GM19023 (cell line): ENCODE measurements around the gene FGF4.

Source experiments
- ATAC-seq: cut with Tn5 transposase; IDR thresholded peaks from one replicate; pipeline ENCODE4 v1.9.1; 2021; ENCODE audit warnings: mild to moderate bottlenecking, moderate library complexity; ENCODE audit not compliant: unreplicated experiment

Gene FGF4

DNA sequence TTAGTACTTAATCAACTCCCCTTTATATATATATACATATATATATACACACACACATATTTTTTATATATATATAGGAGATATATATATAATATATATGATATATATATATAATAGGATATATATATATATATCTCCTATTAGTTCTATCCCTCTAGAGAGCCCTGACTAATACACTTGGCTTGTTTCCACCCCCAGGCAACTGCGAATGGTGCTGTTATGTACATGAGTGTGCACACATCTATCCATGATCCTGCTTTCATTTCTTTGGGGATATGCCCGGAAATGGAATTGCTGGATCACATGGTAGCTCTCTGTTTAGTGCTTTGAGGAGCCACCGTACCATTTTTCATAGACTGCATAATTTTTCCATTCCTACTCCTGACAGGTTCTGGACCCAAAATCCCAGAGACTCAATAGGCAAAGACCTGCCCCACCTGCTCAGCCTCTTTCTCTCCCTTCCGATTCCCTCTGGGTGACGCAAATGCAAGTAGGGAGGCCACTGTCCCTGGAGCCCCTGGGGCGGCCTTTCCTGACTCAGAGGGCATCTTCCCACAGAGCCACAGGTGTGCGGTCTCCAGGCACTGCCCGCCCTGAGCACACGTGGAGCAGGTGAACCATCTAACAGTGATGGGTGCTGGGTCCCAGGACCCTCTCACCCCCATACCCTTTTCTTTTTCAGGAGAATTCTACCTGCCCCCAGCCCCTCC, 32.1 kb upstream of the FGF4 start:
- no peak for ATAC-seq

DNA sequence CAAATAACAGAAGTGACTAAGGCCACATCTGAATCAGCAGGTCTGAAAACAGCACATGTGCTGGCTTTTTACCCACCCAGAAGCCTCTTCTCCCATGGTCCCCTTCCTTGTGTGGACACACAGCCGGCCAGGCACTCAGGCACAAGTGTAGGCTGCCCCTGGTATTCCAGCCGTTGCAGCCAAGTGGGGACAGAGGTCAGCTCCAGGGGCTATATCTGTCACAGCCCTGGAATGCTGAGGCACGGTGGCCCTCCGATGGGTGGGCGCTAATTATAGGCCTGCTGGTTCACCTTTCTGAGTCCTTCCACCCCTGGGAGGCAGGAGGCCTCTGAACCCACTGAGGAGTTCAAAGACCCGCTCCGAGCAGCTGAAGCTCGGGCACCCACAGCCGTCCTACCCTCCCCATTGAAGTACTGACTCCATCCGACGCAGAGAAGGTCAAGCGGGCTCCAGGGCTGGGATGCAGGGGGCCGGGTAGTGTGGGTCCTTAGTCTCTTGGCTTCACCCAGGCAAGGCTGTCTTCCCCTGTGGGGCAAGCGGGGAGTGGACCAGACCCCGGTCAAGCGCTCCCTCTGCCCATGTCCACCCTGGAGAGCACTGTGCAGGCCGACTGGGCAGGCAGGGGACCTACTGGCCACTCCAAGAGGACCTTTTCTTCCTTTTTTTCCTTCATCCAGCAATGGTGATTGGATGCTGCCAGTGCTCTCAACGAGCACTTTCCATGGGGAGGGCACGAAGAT, 29.8 kb upstream of the FGF4 start:
- no peak for ATAC-seq

GRCh38 chr11:69803604-69804218, 28.6 kb upstream of the FGF4 start:
- ATAC-seq = no peak

GRCh38 chr11:69803022-69803421, 27.9 kb upstream of the FGF4 start:
- ATAC-seq = no peak

DNA sequence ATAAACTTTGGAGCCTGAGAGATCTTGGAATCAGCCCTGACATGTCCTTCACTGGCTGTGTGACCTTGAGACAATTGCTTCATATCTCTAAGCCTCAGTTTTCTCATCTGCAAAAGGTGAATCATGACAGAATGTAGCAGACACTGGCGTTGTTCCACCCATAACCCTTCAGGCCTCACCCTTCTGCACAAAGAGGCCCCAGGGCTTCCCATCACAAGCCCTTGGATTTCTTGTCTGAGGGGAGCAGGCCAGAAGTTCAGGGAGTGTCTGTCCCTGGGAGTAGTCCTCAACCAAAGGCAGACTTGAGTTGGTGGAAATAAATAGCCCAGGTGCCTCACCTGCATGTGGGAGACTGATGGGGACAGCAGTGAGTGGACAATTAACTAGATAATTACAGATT, 27.4 kb upstream of the FGF4 start:
- no peak for ATAC-seq

DNA sequence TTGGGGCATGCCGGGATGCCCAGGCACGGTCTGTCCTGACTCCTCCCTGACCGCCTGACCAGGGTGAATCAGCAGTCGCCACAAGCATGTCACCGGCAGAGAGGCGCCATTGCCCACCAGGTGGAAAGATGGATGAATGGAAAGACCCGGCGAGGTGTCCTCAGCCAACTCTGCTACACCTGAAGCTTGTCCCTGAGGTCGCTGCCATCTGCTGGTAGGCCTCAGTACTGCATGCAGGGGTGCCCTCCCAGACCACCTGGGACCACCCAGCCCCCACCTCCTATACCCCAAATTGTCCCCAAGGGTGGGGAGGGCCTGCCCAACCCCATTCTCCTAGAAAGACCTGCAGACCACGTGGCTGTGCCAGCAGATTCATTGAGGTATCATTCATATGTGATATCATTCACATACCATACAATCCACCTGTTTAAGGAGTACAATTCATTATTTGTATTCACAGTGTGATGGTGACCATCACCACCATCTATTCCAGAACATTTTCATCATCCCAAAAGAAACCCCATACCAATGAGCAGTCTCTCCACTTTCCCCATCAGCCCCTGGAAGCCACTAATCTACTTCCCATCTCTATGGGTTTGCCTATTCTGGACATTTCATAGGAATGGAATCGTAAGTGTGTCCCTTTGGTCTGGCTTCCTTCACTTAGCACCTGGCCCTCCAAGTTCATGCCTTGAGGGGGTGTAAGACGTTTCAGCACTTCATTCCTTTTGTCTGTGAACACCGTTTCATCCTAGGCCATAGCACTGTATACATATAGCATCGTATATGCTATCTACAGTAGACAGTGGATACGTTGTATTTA, 26.6 kb upstream of the FGF4 start:
- ATAC-seq = no peak

DNA sequence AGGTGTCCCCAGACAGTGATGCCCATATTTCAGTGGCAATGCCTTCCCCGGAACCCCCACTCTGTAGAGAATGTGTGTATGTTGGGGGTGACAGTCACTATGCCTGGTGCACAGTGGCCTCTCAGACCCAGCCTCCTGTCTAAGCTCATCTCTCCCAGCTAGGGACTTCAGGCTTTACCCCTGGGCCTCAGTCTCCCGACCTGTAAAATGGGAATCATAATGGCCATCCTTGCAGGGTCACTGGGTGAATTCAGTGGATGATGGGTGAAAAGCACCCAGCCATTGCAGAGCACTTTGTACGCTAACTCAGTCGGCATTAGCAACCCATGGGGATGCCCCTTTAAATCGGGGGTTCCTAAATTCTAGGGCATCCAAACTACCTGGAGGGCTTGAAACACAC, 25.1 kb upstream of the FGF4 start:
- ATAC-seq = no peak

DNA sequence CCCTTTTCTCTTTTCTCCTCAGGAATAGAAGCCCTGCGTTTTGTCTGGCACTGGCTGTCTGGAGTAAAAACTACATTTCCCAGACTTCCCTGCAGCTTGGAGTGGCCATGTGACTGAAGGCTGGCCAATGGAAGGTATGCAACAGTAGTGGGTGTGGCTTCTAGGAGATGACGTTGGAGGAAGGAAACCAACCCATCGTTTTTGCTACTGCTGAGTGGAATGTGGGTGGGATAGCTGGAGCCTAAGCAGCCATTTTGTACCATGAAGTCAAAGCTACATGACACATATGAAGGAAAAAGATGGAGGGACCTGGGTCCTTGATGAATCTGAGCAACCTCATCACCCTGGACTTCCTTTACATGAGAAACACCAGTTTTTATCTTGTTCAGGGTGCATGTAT, 24.4 kb upstream of the FGF4 start:
- ATAC-seq = no peak

- no peak for ATAC-seq
Measured at GRCh38 chr11:69799097-69799496, 24.0 kb upstream of the FGF4 start.

GRCh38 chr11:69797737-69798528, 22.8 kb upstream of the FGF4 start:
- ATAC-seq = no peak

DNA sequence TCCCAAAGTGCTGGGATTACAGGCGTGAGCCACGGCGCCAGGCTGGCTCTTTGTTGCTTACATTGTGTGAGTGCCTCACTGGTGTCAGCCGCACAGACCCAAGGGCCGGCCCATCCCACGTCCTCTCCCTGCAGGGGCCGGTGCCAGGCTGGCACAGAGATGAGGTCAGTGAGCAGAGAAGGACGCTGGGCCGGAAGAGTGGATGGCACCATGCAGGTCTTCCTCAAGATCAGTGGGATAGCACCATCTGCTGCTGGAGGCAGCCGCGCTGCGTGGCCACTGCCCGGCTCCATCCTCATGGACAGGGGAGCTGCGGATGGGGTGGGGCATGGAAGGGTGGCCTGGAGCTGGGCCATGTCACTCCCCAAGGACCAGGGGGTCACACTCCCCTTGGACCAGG, 22.0 kb upstream of the FGF4 start:
- no peak for ATAC-seq

- ATAC-seq = no peak
Measured at GRCh38 chr11:69796063-69796462, 20.9 kb upstream of the FGF4 start.

GRCh38 chr11:69791276-69792180, 16.4 kb upstream of the FGF4 start:
- ATAC-seq = no peak

DNA sequence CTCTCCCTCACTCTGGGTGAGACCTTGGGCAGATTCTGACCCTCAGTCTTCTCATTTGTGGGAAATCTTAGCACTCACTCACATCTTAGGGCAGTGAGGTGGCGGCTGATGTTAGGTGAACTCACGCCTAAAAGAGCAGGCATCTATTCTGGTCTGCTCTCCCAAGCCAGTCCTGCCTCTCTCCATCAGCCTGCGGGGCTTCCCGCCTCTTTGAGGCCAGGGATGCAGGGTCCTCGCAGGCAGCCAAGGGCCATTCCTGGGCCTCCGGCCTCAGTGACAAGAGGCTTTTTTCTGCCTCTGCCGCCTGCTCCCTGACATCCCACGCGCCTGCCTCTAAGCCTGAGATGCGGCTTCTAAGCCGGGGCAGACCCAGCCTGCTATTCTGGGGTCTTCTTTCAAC, 13.8 kb upstream of the FGF4 start:
- no peak for ATAC-seq

- ATAC-seq = no peak
Measured at GRCh38 chr11:69787906-69788305, 12.8 kb upstream of the FGF4 start.

DNA sequence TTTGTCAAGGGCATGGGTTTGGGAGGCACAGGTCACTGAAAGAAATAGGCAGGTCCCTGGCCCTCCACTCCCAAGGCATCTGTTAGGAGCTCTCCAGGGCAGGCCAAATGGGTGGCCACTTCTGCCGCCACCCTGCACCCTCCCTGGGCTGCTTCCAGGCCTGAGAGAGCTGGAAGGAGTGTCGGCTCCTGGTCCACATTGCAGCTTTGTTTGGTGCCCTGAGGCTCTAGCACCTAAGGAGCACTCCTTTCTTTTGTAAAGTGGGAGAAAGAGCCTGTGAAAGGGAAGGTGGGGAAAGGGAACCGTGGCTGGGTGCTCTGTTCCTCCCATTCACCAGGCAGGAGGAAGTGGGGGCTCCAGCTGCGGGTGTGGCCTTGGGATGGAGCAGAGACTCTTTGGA, 12.3 kb upstream of the FGF4 start:
- no peak for ATAC-seq

GRCh38 chr11:69781241-69781640, 6.1 kb upstream of the FGF4 start:
- ATAC-seq = no peak

DNA sequence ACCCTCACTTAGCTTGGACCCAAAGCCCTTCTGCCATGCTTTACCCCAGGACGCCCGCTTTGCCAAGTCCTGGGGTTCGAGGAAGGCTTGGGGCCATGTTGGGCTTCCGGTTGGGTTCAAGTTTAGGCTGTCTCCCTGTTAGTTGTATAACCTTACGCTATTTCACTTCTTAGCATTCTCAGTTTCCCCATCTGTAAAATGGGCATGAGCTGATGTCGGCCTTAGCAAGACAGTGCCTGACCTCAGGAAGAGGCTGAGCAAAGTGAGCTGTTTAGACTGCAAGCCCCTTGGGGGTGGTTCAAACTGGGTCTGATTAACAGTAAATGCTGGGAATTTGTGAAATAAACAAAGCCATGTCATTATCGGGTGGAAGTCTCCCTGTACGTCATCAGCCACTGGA, 3.2 kb upstream of the FGF4 start:
- ATAC-seq = no peak

GRCh38 chr11:69774354-69775162, 583 bp downstream of the FGF4 start:
- ATAC-seq = no peak
